ENCODE data around the gene OTOGL.
"Not testable (repeated sequence)": the region's sequence is repeated elsewhere in the genome, so short reads cannot be mapped to it uniquely, and the experiment has no call there.

The OTOGL gene

DNA sequence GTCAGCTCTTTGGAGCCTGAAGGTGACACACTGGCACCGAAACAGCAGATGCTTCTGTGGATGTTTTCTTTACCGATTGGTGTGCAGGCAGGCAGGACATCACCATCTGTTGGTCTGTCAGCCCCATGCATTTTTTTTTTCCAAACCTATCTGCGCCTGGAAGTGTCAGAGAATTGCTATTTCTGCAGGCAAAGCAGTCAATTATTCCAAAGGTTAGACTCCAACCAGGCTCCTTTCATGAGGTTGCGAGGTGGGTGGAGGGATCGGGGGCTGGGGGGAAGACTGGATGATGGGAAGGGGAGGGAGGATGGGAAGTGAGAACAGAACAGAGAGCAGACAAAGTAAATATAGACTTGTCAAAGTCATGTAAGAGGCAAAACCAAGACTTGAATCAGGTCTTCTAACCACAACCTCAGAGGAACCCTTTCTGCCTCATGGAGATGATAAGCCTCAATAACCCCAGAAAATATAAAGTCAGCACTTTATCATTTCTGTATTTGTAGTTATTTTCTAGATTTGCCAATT lies 117.7 kb downstream of the OTOGL start:
- Histone ChIP-seq H3K79me2 (ENCODE audit: low read length) (no peaks in the 10 kb centered on the region), H3K9ac (ENCODE audit: low read length) (peak overlapping the region; percentile 57), H4K20me1 (ENCODE audit: insufficient read depth, low read length) (no peaks in the 10 kb centered on the region), H3K27me3 (replicated peaks; ENCODE audit: insufficient read depth, low read length) (no peaks in the 10 kb centered on the region), H3K4me3 (ENCODE audit: low read length) (peak overlapping the region; percentile 59), H3K9me2 (replicated peaks; ENCODE audit: insufficient read depth, low read length) (no peaks in the 10 kb centered on the region), H3F3A (ENCODE audit: insufficient read depth, low read length) (peaks cover 15% of the 10 kb centered on the region), H3K36me3 (replicated peaks; ENCODE audit: insufficient read depth, low read length) (no peaks in the 10 kb centered on the region), H3K4me2 (ENCODE audit: low read depth, low read length) (peak overlapping the region; percentile 78), H3K27ac (ENCODE audit: low read length) (peak overlapping the region; percentile 89), H3K4me1 (ENCODE audit: low read length) (peaks cover 29% of the 10 kb centered on the region), H3K9me3 (replicated peaks; ENCODE audit: insufficient read depth, low read length) (no peaks in the 10 kb centered on the region), H2AFZ (ENCODE audit: low read length) (peak overlapping the region; percentile 73)
- TF ChIP-seq, protein P1, sequence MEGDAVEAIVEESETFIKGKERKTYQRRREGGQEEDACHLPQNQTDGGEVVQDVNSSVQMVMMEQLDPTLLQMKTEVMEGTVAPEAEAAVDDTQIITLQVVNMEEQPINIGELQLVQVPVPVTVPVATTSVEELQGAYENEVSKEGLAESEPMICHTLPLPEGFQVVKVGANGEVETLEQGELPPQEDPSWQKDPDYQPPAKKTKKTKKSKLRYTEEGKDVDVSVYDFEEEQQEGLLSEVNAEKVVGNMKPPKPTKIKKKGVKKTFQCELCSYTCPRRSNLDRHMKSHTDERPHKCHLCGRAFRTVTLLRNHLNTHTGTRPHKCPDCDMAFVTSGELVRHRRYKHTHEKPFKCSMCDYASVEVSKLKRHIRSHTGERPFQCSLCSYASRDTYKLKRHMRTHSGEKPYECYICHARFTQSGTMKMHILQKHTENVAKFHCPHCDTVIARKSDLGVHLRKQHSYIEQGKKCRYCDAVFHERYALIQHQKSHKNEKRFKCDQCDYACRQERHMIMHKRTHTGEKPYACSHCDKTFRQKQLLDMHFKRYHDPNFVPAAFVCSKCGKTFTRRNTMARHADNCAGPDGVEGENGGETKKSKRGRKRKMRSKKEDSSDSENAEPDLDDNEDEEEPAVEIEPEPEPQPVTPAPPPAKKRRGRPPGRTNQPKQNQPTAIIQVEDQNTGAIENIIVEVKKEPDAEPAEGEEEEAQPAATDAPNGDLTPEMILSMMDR (IDR thresholded peaks at IDR 0.05; ENCODE audit: low read length) = peak; percentile 17; the same call in 1 of the 2 replicates
- TF ChIP-seq EZH2 (optimal IDR thresholded peaks at IDR 0.05; ENCODE audit: low read depth, low read length) (no peak), EZH2phosphoT487 (IDR thresholded peaks at IDR 0.05; ENCODE audit: low read length) (no peak)
- peak; percentile 92 for DNase-seq

DNA sequence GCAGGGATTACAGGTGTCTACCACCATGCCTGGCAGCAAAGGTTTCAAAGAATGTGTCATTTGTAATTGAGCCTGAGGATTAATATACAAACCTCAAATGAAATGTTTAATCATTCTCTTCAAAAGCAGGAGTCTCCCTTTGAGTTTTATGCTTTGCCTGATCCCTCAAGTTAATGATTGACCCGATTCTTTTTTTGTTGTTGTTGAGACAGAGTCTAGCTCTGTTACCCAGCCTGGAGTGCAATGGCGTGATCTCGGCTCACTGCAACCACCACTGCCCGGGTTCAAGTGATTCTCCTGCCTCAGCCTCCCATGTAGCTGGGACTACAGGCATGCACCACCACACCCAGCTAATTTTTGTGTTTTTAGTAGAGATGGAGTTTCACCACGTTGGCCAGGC lies 119.6 kb downstream of the OTOGL start:
- not testable (repeated sequence) for H3K79me2 ChIP-seq (ENCODE audit: low read length); H2AFZ ChIP-seq (ENCODE audit: low read length); H3K9me3 ChIP-seq (replicated peaks; ENCODE audit: insufficient read depth, low read length); H3K27me3 ChIP-seq (replicated peaks; ENCODE audit: insufficient read depth, low read length); H3K27ac ChIP-seq (ENCODE audit: low read length); H3K4me2 ChIP-seq (ENCODE audit: low read depth, low read length); H3K9me2 ChIP-seq (replicated peaks; ENCODE audit: insufficient read depth, low read length); H3K36me3 ChIP-seq (replicated peaks; ENCODE audit: insufficient read depth, low read length); DNase-seq; H4K20me1 ChIP-seq (ENCODE audit: insufficient read depth, low read length); H3K9ac ChIP-seq (ENCODE audit: low read length); H3K4me3 ChIP-seq (ENCODE audit: low read length)
- Histone ChIP-seq H3F3A (ENCODE audit: insufficient read depth, low read length) (peaks cover 15% of the 10 kb centered on the region), H3K4me1 (ENCODE audit: low read length) (peaks cover 38% of the 10 kb centered on the region)

DNA sequence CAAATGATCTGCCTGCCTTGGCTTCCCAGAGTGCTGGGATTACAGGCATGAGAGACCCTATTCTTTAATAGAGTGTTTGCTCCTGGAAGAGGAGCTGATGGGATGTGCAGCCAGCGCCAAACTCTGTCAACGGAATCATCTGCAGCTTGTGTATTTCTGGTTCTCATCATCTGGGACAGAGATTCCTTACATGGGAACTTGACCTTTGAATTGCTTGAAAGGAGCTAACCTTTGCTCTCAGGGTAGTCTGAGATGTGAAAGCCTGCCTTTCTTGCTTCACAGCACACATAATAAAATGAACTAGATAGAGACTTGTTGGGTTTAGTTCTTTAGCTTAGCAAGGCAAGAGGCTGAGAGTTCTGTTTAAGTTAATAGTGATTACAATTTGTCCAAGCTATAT lies 120.0 kb downstream of the OTOGL start:
- Histone ChIP-seq H3K4me3 (ENCODE audit: low read length) (no peak overlapping the region), H3K36me3 (replicated peaks; ENCODE audit: insufficient read depth, low read length) (no peaks in the 10 kb centered on the region), H3K9me2 (replicated peaks; ENCODE audit: insufficient read depth, low read length) (no peaks in the 10 kb centered on the region), H3K9ac (ENCODE audit: low read length) (no peak overlapping the region), H3K9me3 (replicated peaks; ENCODE audit: insufficient read depth, low read length) (no peaks in the 10 kb centered on the region), H4K20me1 (ENCODE audit: insufficient read depth, low read length) (no peaks in the 10 kb centered on the region), H3K27ac (ENCODE audit: low read length) (no peak overlapping the region), H3K27me3 (replicated peaks; ENCODE audit: insufficient read depth, low read length) (no peaks in the 10 kb centered on the region), H3F3A (ENCODE audit: insufficient read depth, low read length) (peaks cover 15% of the 10 kb centered on the region), H3K4me2 (ENCODE audit: low read depth, low read length) (no peak overlapping the region), H3K4me1 (ENCODE audit: low read length) (peaks cover 38% of the 10 kb centered on the region), H2AFZ (ENCODE audit: low read length) (no peak overlapping the region), H3K79me2 (ENCODE audit: low read length) (no peaks in the 10 kb centered on the region)
- TF ChIP-seq, protein P1 (IDR thresholded peaks at IDR 0.05; ENCODE audit: low read length) = no peak
- TF ChIP-seq EZH2phosphoT487 (IDR thresholded peaks at IDR 0.05; ENCODE audit: low read length) (no peak), EZH2 (optimal IDR thresholded peaks at IDR 0.05; ENCODE audit: low read depth, low read length) (no peak)
- no peak for DNase-seq

DNA sequence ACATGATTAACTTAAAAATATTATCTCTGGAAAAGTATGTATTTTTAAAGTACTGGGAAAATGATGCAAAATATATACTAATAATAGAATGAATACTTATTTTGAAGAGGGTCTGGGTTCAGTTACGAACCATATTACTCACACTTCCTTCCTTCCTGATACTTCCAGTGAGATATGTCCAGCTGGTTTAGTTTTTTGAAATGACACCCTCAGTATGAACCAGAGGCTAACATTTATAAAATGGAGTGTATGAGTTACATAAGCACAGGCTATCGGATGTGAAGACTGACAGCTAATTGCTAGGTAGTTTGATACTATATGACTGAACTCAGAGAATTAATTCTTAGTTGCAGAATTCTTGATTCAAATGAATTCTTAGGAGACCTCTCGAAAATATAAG lies 122.9 kb downstream of the OTOGL start:
- Histone ChIP-seq H3K27me3 (replicated peaks; ENCODE audit: insufficient read depth, low read length) (no peaks in the 10 kb centered on the region), H3K4me1 (ENCODE audit: low read length) (peaks cover 26% of the 10 kb centered on the region), H4K20me1 (ENCODE audit: insufficient read depth, low read length) (no peaks in the 10 kb centered on the region), H3K4me2 (ENCODE audit: low read depth, low read length) (peak overlapping the region; percentile 37; the same call in 1 of the 2 replicates), H3K9ac (ENCODE audit: low read length) (no peak overlapping the region), H2AFZ (ENCODE audit: low read length) (no peak overlapping the region), H3K4me3 (ENCODE audit: low read length) (no peak overlapping the region), H3K27ac (ENCODE audit: low read length) (no peak overlapping the region), H3F3A (ENCODE audit: insufficient read depth, low read length) (peaks cover 11% of the 10 kb centered on the region), H3K9me3 (replicated peaks; ENCODE audit: insufficient read depth, low read length) (no peaks in the 10 kb centered on the region), H3K36me3 (replicated peaks; ENCODE audit: insufficient read depth, low read length) (no peaks in the 10 kb centered on the region), H3K79me2 (ENCODE audit: low read length) (no peaks in the 10 kb centered on the region), H3K9me2 (replicated peaks; ENCODE audit: insufficient read depth, low read length) (no peaks in the 10 kb centered on the region)
- TF ChIP-seq, protein P1 (IDR thresholded peaks at IDR 0.05; ENCODE audit: low read length) = no peak
- TF ChIP-seq EZH2 (optimal IDR thresholded peaks at IDR 0.05; ENCODE audit: low read depth, low read length) (no peak), EZH2phosphoT487 (IDR thresholded peaks at IDR 0.05; ENCODE audit: low read length) (no peak)
- DNase-seq = no peak

Measured in MM.1S (cell line).